ENCODE measurements around the gene CAMTA1.

The CAMTA1 gene

DNA sequence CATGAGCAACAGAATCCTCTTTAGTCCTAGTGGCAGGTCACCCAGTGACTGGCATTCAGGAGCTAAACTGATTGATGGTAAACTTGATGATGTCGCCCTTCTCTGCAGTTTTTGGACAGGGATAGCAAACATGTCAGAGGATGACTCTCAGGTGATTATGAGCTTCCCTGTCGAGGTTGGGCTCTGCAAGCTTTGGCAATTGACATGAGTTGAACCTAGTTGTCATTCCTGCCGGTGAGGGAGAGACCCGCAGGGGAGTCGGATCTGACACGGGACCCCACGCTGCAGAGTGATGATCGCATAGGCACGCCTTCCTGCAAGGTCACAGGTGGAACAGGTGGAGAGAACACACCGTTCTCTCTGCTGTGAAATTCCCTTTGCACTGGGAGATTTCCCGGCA, 547.8 kb downstream of the CAMTA1 start:
- DNase-seq, result no peak

- DNase-seq, result no peak
These were observed 548.4 kb downstream of the CAMTA1 start for GRCh38 chr1:7333620-7334019.

GRCh38 chr1:7334475-7335035, 549.3 kb downstream of the CAMTA1 start:
- peak; percentile 23 for DNase-seq

DNA sequence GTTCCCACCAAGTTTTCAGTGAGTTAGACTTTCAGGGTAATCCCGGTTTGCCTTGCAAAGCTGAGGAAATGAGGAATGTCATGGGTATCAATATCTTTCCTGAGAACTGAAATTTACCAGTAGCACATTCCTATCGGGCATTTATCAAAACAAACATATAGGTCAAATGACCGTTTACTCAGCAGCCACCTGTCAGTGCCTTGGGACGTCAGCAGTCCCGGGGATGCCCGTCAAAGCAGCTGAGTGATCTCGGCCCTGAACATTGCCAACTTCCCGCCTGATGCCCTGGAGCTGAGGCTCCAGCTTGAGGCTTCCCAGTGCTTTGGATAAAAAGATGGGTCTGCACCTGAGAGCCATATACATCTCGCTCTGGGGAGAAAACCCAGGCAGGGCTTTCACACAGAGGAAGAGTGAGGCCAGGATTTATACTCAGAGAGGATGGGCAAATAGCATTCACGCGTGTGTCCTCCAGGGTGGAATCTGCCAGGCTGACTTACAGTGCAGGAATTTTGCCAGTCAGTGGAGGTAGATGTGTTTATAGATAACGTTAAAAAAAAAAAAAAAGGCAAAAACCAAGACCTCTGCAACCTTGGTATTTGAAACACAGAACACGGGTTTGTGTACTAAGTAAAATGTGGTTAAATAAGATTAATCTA, 550.1 kb downstream of the CAMTA1 start:
- DNase-seq, result peak; percentile 28

GRCh38 chr1:7338439-7338838, 553.2 kb downstream of the CAMTA1 start:
- no peak for DNase-seq

DNA sequence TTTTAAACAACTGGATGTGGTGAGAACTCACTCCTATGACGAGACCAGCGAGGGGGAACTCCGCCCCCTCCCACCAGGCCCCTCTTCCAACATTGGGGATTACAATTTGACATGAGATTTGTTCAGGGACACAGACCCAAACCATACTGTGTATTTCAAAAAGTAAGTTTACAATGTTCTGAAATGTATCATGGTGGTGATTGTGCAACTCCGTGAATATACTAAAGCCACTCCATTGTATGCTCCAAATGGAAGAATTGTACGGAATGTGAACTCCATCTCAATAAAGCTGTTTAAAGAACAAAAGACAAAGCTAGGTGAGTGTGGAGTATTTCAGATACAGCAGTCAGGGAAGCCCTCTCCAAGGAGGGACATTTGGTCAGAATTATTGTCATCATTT, 553.8 kb downstream of the CAMTA1 start:
- DNase-seq, result no peak

DNA sequence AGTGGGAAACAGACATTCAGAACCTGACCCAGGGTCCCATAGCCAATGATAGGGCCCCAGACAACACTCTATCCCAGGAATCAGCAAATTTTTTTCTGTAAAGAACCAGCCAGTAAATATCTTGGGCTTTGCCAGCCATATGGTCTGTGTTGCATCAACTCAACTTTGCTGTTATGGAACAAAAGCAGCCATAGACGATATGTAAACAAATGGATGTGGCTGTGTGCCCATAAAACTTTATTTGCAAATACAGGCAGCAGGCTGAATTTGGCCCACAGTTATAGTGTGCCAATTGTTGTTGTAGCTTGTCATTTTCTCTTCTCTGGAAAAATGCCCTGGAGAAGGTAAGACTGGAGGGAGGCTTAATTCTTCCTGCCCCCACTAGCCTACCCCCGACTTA, 554.7 kb downstream of the CAMTA1 start:
- DNase-seq, result no peak

- no peak for DNase-seq
These were observed 556.1 kb downstream of the CAMTA1 start for GRCh38 chr1:7341145-7341905.

DNA sequence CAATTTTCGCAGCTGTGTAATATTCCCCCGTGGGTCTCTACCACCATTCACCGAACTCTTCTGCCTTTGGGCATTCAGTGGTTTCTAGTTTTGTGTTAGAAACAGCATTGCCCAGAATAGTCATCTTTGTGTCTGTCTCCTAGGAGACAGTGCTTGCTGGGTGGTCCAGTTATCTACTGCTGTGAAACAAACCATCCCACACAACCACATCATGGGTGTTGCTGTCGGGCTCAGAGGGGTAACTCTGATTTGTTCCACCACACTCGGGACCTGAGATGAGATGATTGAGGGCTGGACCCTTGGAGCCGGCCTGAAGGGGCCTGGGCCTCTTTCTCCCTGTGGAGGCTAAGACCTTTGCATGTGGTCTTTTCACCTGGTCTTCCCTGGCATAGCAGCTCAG, 558.6 kb downstream of the CAMTA1 start:
- no peak for DNase-seq

DNA sequence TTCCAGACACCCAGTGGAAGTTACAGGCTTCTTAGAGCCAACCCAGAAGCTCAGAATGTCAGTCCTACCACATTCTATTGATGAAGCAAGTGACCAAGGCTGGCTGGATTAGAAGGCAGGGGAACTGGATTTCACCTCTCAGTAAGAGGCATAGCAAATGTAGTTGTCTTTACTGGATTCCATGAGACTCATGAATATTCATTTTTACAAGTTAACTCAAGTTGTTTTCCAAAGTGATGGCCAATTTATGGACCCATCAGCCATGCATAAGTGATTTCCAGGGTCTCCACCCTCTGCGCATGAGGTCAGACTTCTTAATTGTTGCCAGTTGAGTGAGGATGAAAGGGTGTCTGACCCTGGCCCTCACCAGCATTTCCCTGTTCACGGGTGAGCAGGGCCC, 559.0 kb downstream of the CAMTA1 start:
- no peak for DNase-seq

DNA sequence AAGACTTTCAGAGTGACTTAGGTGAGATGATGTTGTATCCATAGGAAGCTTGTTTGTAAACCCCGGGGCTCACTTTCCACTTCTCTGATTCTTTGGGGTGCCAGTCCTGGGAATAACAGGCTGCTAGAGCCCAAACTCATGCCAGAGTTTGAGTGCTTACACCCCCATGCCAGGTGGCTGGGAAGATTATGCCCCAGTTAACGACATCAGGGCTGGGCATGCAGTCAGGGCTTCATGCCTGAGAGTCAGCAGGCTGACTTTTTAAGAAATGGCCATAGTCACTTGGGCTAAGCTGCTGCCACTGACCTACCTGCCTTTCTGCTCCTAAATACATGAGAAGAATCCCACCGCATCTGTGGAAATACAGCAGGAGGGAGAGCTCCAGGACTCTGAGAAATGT, 560.3 kb downstream of the CAMTA1 start:
- DNase-seq, result no peak

GRCh38 chr1:7346070-7346596, 560.9 kb downstream of the CAMTA1 start:
- DNase-seq, result no peak

- DNase-seq, result no peak
These were observed 561.6 kb downstream of the CAMTA1 start for GRCh38 chr1:7346600-7347570.

DNA sequence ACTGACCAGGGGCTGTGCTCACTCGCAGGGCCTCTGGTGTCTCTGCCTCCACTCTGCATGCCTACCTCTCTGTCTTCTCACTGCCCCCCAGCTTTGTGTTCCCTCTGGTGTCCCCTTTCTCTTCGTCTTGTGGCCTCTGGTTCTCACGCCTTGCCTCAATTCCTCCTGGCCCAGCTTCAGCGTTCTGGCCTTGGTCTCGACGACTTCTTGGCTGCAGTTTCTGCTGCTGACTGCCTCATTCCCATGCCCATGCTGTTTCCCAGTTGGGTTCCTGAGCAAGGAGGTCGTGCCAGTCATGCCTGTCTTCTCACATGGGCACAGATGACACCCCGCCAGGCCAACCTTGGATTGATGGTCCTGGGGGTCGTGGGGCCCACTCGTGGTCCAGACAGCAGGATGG, 562.8 kb downstream of the CAMTA1 start:
- DNase-seq, result no peak

GRCh38 chr1:7348580-7348979, 563.3 kb downstream of the CAMTA1 start:
- no peak for DNase-seq

DNA sequence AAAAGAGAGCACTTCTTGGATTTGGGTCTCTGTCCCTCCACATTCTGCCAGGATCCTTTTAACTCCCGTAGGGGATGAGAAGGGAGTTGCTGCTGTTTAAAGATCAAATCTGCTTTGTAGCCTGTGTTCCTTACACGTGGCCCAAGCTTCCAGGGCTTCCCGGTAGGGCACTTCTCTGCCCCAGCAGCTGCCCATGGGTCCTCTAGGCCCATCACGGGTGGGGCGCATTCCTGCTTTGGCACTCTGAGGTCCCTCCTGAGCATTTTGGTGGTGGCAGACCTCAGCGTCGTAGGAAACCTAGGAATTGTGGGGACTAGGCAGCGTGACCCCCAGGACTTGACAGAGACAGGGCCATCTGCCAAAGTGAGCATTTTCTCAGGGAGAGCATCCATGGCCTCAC, 565.5 kb downstream of the CAMTA1 start:
- DNase-seq, result no peak

DNA sequence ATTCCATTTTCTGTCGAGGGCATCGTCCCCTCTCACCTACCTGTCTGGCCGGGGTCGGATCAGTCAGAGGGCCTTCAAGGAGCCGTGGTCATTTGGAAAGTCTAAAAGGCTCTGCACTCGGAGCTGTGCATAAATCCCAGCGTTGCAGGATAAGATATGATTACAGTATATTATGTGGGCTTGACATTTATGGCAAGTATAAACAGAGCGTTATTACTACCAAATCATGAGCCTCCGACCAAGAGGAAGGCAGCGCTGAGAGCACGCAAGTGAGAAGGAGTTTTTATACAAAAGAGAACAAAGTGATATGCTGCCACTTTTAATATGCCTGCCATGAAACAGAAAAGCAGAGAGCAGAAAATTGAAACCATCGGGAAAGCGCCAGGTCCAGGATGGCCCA, 566.4 kb downstream of the CAMTA1 start:
- DNase-seq, result no peak

GRCh38 chr1:7352364-7352763, 567.1 kb downstream of the CAMTA1 start:
- DNase-seq, result no peak

GRCh38 chr1:7352974-7353373, 567.7 kb downstream of the CAMTA1 start:
- no peak for DNase-seq

- DNase-seq, result no peak
These were observed 570.4 kb downstream of the CAMTA1 start for GRCh38 chr1:7355646-7356045.

- DNase-seq, result no peak
These were observed 570.8 kb downstream of the CAMTA1 start for GRCh38 chr1:7356079-7356478.

DNA sequence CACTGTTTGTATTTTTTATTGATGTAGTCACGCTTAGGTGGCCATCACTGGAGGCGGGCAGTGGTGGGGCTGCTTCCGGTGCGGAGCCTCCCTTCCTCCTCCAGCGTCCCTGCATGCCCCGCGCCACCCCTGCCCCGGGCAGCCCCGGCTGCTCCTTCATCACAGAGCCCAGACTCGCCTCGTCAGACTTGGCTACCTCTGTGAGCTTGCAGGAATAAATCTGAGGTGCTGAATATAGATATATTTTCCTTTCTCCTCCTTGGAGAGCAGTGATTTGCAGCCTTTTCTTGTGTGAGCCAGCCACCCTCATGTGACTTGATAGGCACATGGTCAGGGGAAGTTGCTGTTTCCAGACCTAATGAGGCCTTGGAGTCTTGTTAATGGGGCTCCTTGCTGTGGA, 573.2 kb downstream of the CAMTA1 start:
- no peak for DNase-seq

DNA sequence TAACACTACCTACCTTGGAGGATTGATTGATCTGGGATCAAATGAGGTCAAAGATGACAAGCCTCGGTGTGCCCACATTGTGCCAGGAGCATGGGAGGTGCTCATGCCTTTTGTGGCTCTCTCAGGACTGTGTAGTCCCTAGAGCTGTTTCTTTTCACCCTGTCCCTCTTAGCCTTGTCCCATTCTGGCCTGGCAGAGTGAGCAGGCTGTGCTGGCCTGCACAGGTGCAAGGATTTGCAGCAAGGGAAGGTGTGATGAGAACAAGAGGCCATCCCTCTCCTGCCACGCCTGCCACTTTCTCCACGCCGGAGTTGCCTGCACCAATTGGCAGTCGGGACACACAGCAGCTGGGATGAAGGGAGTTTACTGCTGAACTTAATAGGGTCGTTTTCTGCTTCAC, 575.3 kb downstream of the CAMTA1 start:
- no peak for DNase-seq

Data from EL (cell line).